ENCODE data around the gene COPS3. TPM values are rescaled to one million over a fixed set of nuclear protein-coding genes. Genes with fewer than 3 reads are reported as not detected.

The COPS3 gene
- total and polyA plus RNA-seq, 2 of the 8 experiments (the other 6 are each of a cell fraction or from before 2014, with no cell fraction given), result 82.9 to 110 TPM

DNA sequence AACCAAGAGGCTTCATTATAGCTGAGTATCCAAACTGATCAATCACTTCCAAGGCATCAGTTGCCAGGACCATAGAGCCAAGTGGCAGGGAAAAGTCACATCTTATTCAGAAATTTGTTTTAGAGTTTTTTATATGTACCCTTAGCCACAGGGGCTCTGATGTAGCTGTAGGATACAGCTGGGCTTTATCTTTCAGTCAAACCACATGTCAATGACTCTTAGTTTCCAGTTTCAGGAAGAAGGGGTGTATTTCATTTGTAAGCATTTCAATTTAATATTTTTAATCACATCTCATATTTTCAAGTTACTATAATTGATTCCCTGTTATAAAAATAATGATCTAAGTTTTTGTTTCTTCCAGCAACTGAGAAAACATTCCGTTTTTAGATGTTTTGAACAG lies 41.2 kb downstream of the COPS3 start:
- Histone ChIP-seq H3K56ac (replicated peaks; ENCODE audit: insufficient read length, low read depth, low read length) (no peak overlapping the region), H3K79me2 (ENCODE audit: control insufficient read depth in 1 of 2, insufficient read depth in 2 of 2, low read length in 2 of 2) (peaks cover 7 to 20% of the 10 kb centered on the region in 2 experiments; a peak in 3 of 4 replicates), H2BK120ac (replicated peaks; ENCODE audit: low read depth, low read length) (no peak overlapping the region), H3K27me3 (replicated peaks in 1 of 4; ENCODE audit: control insufficient read depth in 3 of 4, extremely low read depth in 1 of 4, insufficient read depth in 3 of 4, low read length in 3 of 4) (no peaks in the 10 kb centered on the region), H3K4ac (replicated peaks; ENCODE audit: insufficient read length, low read depth, low read length) (no peak overlapping the region), H4K8ac (ENCODE audit: extremely low read depth, insufficient read depth, low read length) (no peak overlapping the region), H3K4me2 (ENCODE audit: insufficient read depth in 1 of 2, low read depth in 2 of 2, low read length in 2 of 2) (no peak overlapping the region), H3K4me1 (replicated peaks in 1 of 4; ENCODE audit: control insufficient read depth in 3 of 4, insufficient read depth in 4 of 4, low read length in 3 of 4) (peaks cover 2 to 10% (median 5%) of the 10 kb centered on the region in 4 experiments; a peak in 5 of 7 replicates), H4K5ac (ENCODE audit: insufficient read length, low read depth, low read length) (no peak overlapping the region), H3K18ac (ENCODE audit: extremely low read depth, low read length) (no peak overlapping the region), H3K23me2 (ENCODE audit: low read depth, low read length) (peaks cover 9% of the 10 kb centered on the region), H2BK12ac (ENCODE audit: low read depth, low read length) (no peak overlapping the region), H2BK20ac (ENCODE audit: low read length) (no peak overlapping the region), H2AFZ (ENCODE audit: low read length) (no peak overlapping the region), H3K14ac (ENCODE audit: insufficient read length) (no peak overlapping the region), H2AK5ac (ENCODE audit: low read depth, low read length) (no peak overlapping the region), H3K27ac (ENCODE audit: low read depth, low read length) (no peak overlapping the region), H3K79me1 (ENCODE audit: low read depth, low read length) (peaks cover 16% of the 10 kb centered on the region), H3K9ac (replicated peaks in 1 of 4; ENCODE audit: extremely low read depth in 1 of 4, low read depth in 3 of 4, low read length in 3 of 4) (no peak overlapping the region), H4K20me1 (replicated peaks in 1 of 2; ENCODE audit: control insufficient read depth in 1 of 2, insufficient read depth in 2 of 2, low read length in 2 of 2) (peaks cover 8 to 13% of the 10 kb centered on the region in 2 experiments), H4K91ac (replicated peaks; ENCODE audit: insufficient read length, low read length) (no peak overlapping the region), H3K23ac (ENCODE audit: insufficient read length) (no peak overlapping the region), H3K9me3 (ENCODE audit: insufficient read depth in 2 of 2, low read depth in 1 of 2, low read length in 1 of 2) (no peaks in the 10 kb centered on the region), H3K36me3 (ENCODE audit: control insufficient read depth in 2 of 4, insufficient read depth in 4 of 4, low read length in 3 of 4) (no peaks in the 10 kb centered on the region), H2BK5ac (ENCODE audit: low read depth, low read length) (no peak overlapping the region), H3K4me3 (ENCODE audit: extremely low read depth in 1 of 4, insufficient read depth in 2 of 4, low read depth in 3 of 4, low read length in 4 of 4) (no peak overlapping the region), H2BK15ac (ENCODE audit: low read length) (no peak overlapping the region)
- no peak for DNase-seq (ENCODE audit: low read depth in 1 of 2, low spot score in 2 of 2)
- ChIA-PET POLR2A (ENCODE audit: partially characterized antibody) (interaction anchor here (0.7 kb wide), 1 partner anchor 112 kb away, joined by 3 read pairs; no protein-coding TSS in a partner anchor), CTCF (ENCODE audit: partially characterized antibody) (no interaction called here)
- 82% methylated on average over 1 of the region's 1 CpG; no CpG with 5 or more reads in 1 of the 2 experiments for WGBS, 2 experiments (ENCODE audit: extremely low coverage in 1 of 2, insufficient coverage in 1 of 2, insufficient read length in 1 of 2, insufficient replicate concordance in 2 of 2, low coverage in 1 of 2, low lambda C conversion rate in 2 of 2, missing lambda C conversion rate in 1 of 2)
- FAIRE-seq, result no peak
- no peak for TF ChIP-seq KDM4A (IDR thresholded peaks at IDR 0.05; ENCODE audit: low read depth, low read length, severe bottlenecking)
